HepG2 (cell line): ENCODE results near the gene ADARB1. TPM values are rescaled to one million over a fixed set of nuclear protein-coding genes. Genes with fewer than 3 reads are reported as not detected.

ENCODE experiments used
- CREB1 ChIP-seq, 2 experiments: fragments of 450-650 bp in 1 of 2; IDR thresholded peaks; 2 replicates each; pipeline ENCODE4 v1.6.1; 2016 to 2017; ENCODE audit warnings: control low read depth in 1 of 2, mild to moderate bottlenecking in 1 of 2, missing compliant biosample characterization in 1 of 2, missing genetic modification characterization in 1 of 2
- TOPORS ChIP-seq: sonication (generic); formaldehyde crosslinking; IDR thresholded peaks from 2 replicates; pipeline ENCODE4 v1.8.0; 2023; ENCODE audit warnings: mild to moderate bottlenecking, missing genetic modification reagents
- YEATS2 ChIP-seq: sonication (generic); formaldehyde crosslinking; IDR thresholded peaks from 2 replicates; pipeline ENCODE4 v1.4.0; 2020; ENCODE audit warnings: missing genetic modification reagents, borderline replicate concordance
- ZFX ChIP-seq: sonication (generic); formaldehyde crosslinking; IDR thresholded peaks from 2 replicates; pipeline ENCODE4 v1.4.0; 2020; ENCODE audit warnings: mild to moderate bottlenecking, low read depth, missing genetic modification reagents, moderate library complexity
- ZKSCAN1 ChIP-seq: fragments of 150-350 bp; IDR thresholded peaks from 2 replicates; pipeline ENCODE4 v1.6.1; 2014; ENCODE audit warnings: low read length
- ZNF615 ChIP-seq: sonication (generic); formaldehyde crosslinking; IDR thresholded peaks from 2 replicates; pipeline ENCODE4 v1.5.0; 2020; ENCODE audit warnings: mild to moderate bottlenecking, missing genetic modification reagents, borderline replicate concordance
- ZNF792 ChIP-seq: IDR thresholded peaks from 2 replicates; pipeline ENCODE4 v1.6.1; 2016
- ZZZ3 ChIP-seq: sonication (generic); formaldehyde crosslinking; IDR thresholded peaks from 2 replicates; pipeline ENCODE4 v1.4.0; 2020; ENCODE audit warnings: missing genetic modification reagents, mild to moderate bottlenecking, borderline replicate concordance
- polyA plus RNA-seq, 8 experiments: library from polyadenylated mRNA; depleted of rRNA in 3 of 8; stranded (reverse) in 7 of 8; unstranded in 1 of 8; fragments of >200 nt; fragmentation: Illumina TruSeq in 4 of 8; extraction: Trizol in 4 of 8; gene quantifications; 2 replicates each; pipeline versions ENCODE4 v1.2.1 to v1.2.3, GENCODE V29; 2011 to 2016; ENCODE audit warnings: low read depth in 4 of 8, missing spikeins in 1 of 8, mixed read lengths in 1 of 8; ENCODE audit not compliant: insufficient read depth in 1 of 8
- total RNA-seq, 5 experiments: library from RNA; depleted of rRNA; stranded (reverse); fragments of >200 nt; fragmentation: Illumina TruSeq; extraction: Trizol; gene quantifications; 2 replicates each; pipeline ENCODE4 v1.2.3, GENCODE V29; 2016; ENCODE audit warnings: low read depth in 1 of 5
- TF ChIP-seq, protein P1 (sequence below): sonication (generic); formaldehyde crosslinking; IDR thresholded peaks from 2 replicates; pipeline ENCODE4 v1.4.0; 2020; ENCODE audit warnings: missing genetic modification reagents
- TF ChIP-seq, protein P2 (sequence below): sonication (generic); formaldehyde crosslinking; conservative IDR thresholded peaks from 2 replicates; pipeline ENCODE4 v1.4.0; 2020; ENCODE audit warnings: missing genetic modification reagents
- TF ChIP-seq, protein P3 (sequence below): sonication (generic); formaldehyde crosslinking; IDR thresholded peaks from 2 replicates; pipeline ENCODE4 v1.8.0; 2022; ENCODE audit warnings: mild to moderate bottlenecking, missing genetic modification reagents, borderline replicate concordance
- TF ChIP-seq, protein P4 (sequence below): sonication (generic); formaldehyde crosslinking; IDR thresholded peaks from 2 replicates; pipeline ENCODE4 v1.4.0; 2020; ENCODE audit warnings: missing genetic modification reagents, borderline replicate concordance
- TF ChIP-seq, protein P5 (sequence below): sonication (generic); formaldehyde crosslinking; conservative IDR thresholded peaks from 2 replicates; pipeline ENCODE4 v1.4.0; 2020; ENCODE audit warnings: missing genetic modification reagents
- TF ChIP-seq, protein P6 (sequence below): sonication (generic); formaldehyde crosslinking; conservative IDR thresholded peaks from 2 replicates; pipeline ENCODE4 v1.8.0; 2022; ENCODE audit warnings: low read depth, missing genetic modification reagents

Gene ADARB1
- total and polyA plus RNA-seq, 2 of the 13 experiments (the other 11 are each of a cell fraction or from before 2014, with no cell fraction given), result 6.6 to 10.0 TPM

DNA sequence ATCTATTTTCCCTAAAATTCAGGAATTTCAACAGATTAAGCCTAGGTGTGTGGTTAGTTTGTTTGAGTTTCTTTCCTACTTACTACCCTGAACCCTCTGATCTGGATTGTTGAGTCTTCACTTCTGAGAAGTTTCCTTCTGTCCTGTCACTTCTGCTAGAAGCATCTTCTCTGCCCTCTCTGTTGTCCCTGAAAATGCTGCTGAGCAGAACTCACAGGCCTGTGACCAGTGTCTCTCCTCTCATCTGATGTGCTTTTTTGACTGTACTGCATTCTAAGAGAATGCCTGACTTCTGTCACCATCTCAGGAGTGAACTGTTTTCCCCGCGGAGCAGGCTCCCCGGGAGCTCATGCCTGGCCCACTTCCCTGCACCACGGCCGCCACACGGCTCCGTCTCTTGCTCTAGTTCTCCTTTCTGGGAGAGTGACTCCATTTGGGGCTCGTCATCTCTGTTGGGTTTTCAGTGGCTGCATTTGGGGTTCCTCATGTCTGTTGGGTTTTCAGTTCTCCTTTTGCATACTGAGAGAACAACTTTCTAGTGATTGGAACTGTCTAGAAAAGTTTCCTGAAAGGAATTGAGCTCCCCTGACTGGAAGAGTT, 135.4 kb downstream of the ADARB1 start (continued):
- TF ChIP-seq, protein P1, sequence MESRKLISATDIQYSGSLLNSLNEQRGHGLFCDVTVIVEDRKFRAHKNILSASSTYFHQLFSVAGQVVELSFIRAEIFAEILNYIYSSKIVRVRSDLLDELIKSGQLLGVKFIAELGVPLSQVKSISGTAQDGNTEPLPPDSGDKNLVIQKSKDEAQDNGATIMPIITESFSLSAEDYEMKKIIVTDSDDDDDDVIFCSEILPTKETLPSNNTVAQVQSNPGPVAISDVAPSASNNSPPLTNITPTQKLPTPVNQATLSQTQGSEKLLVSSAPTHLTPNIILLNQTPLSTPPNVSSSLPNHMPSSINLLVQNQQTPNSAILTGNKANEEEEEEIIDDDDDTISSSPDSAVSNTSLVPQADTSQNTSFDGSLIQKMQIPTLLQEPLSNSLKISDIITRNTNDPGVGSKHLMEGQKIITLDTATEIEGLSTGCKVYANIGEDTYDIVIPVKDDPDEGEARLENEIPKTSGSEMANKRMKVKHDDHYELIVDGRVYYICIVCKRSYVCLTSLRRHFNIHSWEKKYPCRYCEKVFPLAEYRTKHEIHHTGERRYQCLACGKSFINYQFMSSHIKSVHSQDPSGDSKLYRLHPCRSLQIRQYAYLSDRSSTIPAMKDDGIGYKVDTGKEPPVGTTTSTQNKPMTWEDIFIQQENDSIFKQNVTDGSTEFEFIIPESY (CRISPR knock-in tag), result no peak
- TF ChIP-seq, protein P2, sequence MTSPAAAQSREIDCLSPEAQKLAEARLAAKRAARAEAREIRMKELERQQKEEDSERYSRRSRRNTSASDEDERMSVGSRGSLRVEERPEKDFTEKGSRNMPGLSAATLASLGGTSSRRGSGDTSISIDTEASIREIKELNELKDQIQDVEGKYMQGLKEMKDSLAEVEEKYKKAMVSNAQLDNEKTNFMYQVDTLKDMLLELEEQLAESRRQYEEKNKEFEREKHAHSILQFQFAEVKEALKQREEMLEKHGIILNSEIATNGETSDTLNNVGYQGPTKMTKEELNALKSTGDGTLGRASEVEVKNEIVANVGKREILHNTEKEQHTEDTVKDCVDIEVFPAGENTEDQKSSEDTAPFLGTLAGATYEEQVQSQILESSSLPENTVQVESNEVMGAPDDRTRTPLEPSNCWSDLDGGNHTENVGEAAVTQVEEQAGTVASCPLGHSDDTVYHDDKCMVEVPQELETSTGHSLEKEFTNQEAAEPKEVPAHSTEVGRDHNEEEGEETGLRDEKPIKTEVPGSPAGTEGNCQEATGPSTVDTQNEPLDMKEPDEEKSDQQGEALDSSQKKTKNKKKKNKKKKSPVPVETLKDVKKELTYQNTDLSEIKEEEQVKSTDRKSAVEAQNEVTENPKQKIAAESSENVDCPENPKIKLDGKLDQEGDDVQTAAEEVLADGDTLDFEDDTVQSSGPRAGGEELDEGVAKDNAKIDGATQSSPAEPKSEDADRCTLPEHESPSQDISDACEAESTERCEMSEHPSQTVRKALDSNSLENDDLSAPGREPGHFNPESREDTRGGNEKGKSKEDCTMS (CRISPR knock-in tag), result no peak
- TF ChIP-seq TOPORS (no peak), ZNF792 (CRISPR knock-in tag) (no peak), ZZZ3 (CRISPR knock-in tag) (no peak), ZNF615 (CRISPR knock-in tag) (no peak), YEATS2 (CRISPR knock-in tag) (no peak), ZFX (CRISPR knock-in tag) (no peak), ZKSCAN1 (no peak), CREB1 (IDR thresholded peaks at IDR 0.05) (no peak), CREB1 (CRISPR knock-in tag; IDR thresholded peaks at IDR 0.05) (no peak)
- TF ChIP-seq, protein P3, sequence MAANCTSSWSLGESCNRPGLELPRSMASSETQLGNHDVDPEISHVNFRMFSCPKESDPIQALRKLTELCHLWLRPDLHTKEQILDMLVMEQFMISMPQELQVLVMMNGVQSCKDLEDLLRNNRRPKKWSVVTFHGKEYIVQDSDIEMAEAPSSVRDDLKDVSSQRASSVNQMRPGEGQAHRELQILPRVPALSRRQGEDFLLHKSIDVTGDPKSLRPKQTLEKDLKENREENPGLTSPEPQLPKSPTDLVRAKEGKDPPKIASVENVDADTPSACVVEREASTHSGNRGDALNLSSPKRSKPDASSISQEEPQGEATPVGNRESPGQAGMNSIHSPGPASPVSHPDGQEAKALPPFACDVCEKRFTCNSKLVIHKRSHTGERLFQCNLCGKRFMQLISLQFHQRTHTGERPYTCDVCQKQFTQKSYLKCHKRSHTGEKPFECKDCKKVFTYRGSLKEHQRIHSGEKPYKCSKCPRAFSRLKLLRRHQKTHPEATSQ, result no peak
- TF ChIP-seq, protein P4, sequence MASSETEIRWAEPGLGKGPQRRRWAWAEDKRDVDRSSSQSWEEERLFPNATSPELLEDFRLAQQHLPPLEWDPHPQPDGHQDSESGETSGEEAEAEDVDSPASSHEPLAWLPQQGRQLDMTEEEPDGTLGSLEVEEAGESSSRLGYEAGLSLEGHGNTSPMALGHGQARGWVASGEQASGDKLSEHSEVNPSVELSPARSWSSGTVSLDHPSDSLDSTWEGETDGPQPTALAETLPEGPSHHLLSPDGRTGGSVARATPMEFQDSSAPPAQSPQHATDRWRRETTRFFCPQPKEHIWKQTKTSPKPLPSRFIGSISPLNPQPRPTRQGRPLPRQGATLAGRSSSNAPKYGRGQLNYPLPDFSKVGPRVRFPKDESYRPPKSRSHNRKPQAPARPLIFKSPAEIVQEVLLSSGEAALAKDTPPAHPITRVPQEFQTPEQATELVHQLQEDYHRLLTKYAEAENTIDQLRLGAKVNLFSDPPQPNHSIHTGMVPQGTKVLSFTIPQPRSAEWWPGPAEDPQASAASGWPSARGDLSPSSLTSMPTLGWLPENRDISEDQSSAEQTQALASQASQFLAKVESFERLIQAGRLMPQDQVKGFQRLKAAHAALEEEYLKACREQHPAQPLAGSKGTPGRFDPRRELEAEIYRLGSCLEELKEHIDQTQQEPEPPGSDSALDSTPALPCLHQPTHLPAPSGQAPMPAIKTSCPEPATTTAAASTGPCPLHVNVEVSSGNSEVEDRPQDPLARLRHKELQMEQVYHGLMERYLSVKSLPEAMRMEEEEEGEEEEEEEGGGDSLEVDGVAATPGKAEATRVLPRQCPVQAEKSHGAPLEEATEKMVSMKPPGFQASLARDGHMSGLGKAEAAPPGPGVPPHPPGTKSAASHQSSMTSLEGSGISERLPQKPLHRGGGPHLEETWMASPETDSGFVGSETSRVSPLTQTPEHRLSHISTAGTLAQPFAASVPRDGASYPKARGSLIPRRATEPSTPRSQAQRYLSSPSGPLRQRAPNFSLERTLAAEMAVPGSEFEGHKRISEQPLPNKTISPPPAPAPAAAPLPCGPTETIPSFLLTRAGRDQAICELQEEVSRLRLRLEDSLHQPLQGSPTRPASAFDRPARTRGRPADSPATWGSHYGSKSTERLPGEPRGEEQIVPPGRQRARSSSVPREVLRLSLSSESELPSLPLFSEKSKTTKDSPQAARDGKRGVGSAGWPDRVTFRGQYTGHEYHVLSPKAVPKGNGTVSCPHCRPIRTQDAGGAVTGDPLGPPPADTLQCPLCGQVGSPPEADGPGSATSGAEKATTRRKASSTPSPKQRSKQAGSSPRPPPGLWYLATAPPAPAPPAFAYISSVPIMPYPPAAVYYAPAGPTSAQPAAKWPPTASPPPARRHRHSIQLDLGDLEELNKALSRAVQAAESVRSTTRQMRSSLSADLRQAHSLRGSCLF (CRISPR knock-in tag), result no peak
- TF ChIP-seq, protein P5, sequence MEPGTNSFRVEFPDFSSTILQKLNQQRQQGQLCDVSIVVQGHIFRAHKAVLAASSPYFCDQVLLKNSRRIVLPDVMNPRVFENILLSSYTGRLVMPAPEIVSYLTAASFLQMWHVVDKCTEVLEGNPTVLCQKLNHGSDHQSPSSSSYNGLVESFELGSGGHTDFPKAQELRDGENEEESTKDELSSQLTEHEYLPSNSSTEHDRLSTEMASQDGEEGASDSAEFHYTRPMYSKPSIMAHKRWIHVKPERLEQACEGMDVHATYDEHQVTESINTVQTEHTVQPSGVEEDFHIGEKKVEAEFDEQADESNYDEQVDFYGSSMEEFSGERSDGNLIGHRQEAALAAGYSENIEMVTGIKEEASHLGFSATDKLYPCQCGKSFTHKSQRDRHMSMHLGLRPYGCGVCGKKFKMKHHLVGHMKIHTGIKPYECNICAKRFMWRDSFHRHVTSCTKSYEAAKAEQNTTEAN (CRISPR knock-in tag), result no peak
- TF ChIP-seq, protein P6, sequence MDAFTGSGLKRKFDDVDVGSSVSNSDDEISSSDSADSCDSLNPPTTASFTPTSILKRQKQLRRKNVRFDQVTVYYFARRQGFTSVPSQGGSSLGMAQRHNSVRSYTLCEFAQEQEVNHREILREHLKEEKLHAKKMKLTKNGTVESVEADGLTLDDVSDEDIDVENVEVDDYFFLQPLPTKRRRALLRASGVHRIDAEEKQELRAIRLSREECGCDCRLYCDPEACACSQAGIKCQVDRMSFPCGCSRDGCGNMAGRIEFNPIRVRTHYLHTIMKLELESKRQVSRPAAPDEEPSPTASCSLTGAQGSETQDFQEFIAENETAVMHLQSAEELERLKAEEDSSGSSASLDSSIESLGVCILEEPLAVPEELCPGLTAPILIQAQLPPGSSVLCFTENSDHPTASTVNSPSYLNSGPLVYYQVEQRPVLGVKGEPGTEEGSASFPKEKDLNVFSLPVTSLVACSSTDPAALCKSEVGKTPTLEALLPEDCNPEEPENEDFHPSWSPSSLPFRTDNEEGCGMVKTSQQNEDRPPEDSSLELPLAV (CRISPR knock-in tag), result no peak
